GM06990 (cell line): Measurements from ENCODE around the gene ELAVL4.

Experiments used
- DNase-seq: peaks from one replicate; pipeline ENCODE4 v3.0.0-alpha.2; 2011; ENCODE audit not compliant: insufficient read length; ENCODE audit errors: extremely low read depth
- H3K27me3 ChIP-seq: replicated peaks from 2 replicates; pipeline ENCODE4 v1.6.0; 2011; ENCODE audit warnings: low read length; ENCODE audit not compliant: control insufficient read depth, insufficient read depth
- H3K36me3 ChIP-seq: 2 replicates; pipeline ENCODE4 v1.5.1; 2011; ENCODE audit warnings: low read length; ENCODE audit not compliant: control insufficient read depth, insufficient read depth
- H3K4me3 ChIP-seq: replicated peaks from 2 replicates; pipeline ENCODE4 v1.5.1; 2011; ENCODE audit warnings: low read depth, mild to moderate bottlenecking, control low read depth, low read length
- CTCF ChIP-seq: IDR thresholded peaks from 2 replicates; pipeline ENCODE4 v1.5.1; 2011; ENCODE audit warnings: low read length, control low read depth, mild to moderate bottlenecking, inconsistent platforms; ENCODE audit not compliant: insufficient read depth, poor library complexity, severe bottlenecking

The ELAVL4 gene

DNA sequence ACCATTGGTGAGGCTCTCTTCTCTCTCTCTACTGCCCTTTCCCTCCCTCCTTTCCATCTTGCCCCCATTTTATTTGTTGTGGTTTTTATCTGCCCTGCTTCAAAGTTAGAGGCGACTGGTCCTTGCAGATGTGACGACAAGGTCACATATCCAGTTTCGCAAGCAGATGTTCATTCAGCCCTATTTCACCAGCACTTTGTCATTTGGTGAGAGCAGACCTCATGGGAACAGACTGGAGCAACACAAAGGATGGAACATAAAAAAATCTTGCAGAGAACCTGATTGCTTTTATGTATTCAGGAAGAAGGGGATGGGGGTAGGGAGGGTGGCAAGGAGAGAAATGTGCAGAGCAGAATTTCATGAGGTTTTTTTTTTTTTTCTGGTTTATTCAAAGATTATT is 84.3 kb downstream of the ELAVL4 start:
- no peak for TF ChIP-seq CTCF
- Histone ChIP-seq H3K27me3 (no peaks in the 10 kb centered on the region), H3K4me3 (no peak overlapping the region), H3K36me3 (no peaks in the 10 kb centered on the region)
- no peak for DNase-seq

GRCh38 chr1:50195205-50195604 is 86.5 kb downstream of the ELAVL4 start:
- H3K4me3 ChIP-seq = no peak overlapping the region
- no peak for DNase-seq
- H3K36me3 ChIP-seq = no peaks in the 10 kb centered on the region
- H3K27me3 ChIP-seq = no peaks in the 10 kb centered on the region
- TF ChIP-seq CTCF = no peak

- TF ChIP-seq CTCF = no peak
- Histone ChIP-seq H3K36me3 (no peaks in the 10 kb centered on the region), H3K4me3 (no peak overlapping the region), H3K27me3 (no peaks in the 10 kb centered on the region)
- no peak for DNase-seq
These were observed 87.4 kb downstream of the ELAVL4 start for GRCh38 chr1:50196081-50196480.

DNA sequence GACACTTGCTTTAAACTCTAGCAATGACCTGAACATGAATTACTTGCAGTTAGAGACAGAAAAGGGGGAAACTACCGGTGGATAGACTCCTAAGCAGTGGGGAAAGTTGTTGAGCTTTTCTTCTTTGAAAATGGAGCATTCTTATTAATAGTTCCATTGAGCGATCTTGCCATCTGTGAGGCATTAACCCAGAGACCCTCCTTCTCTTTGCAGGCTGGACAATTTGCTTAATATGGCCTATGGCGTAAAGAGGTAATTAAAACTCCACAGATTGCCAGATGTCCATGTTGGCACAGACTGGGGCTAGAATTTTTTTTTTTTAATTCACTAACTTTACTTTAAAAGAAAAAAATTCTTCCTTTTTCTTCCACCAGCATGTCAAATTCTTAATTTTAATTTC is 88.5 kb downstream of the ELAVL4 start:
- DNase-seq = no peak
- H3K27me3 ChIP-seq = no peaks in the 10 kb centered on the region
- TF ChIP-seq CTCF = no peak
- no peak overlapping the region for H3K4me3 ChIP-seq
- no peaks in the 10 kb centered on the region for H3K36me3 ChIP-seq

DNA sequence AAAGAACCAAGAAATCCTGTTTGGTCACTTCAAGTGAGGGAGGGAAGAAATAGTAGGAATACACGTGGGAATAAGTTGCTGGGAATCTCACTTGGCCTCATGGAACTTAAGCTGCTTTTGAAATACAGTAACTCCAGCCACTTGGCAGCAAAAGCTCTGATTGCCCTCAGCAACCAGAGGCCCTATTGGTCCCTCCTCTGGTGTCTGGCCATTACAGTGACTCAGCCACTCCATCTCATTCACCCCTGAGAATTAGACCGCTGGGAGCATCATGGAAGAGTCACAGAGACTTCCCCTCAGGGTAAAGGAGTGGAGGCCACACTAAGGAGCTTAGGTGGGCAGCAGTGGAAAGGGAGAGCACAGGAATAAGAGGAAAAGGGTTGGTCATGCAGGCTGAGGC is 99.6 kb downstream of the ELAVL4 start:
- TF ChIP-seq CTCF = no peak
- Histone ChIP-seq H3K4me3 (no peak overlapping the region), H3K36me3 (no peaks in the 10 kb centered on the region), H3K27me3 (no peaks in the 10 kb centered on the region; the same call in 1 of the 2 replicates)
- no peak for DNase-seq

GRCh38 chr1:50208756-50209155 is 100.0 kb downstream of the ELAVL4 start:
- Histone ChIP-seq H3K36me3 (no peaks in the 10 kb centered on the region), H3K4me3 (no peak overlapping the region), H3K27me3 (no peaks in the 10 kb centered on the region; the same call in 1 of the 2 replicates)
- no peak for DNase-seq
- no peak for TF ChIP-seq CTCF
